ENCODE measurements around the gene HDLBP.

Gene HDLBP

GRCh38 chr2:241228081-241228859, 87.2 kb downstream of the HDLBP start:
- no peak for DNase-seq (ENCODE audit: low read depth, low spot score)

- no peak for DNase-seq (ENCODE audit: low read depth, low spot score)
Measured at GRCh38 chr2:241227594-241227993, 87.9 kb downstream of the HDLBP start.

GRCh38 chr2:241226723-241227572, 88.5 kb downstream of the HDLBP start:
- no peak for DNase-seq (ENCODE audit: low read depth, low spot score)

GRCh38 chr2:241225983-241226382, 89.5 kb downstream of the HDLBP start:
- no peak for DNase-seq (ENCODE audit: low read depth, low spot score)

- no peak for DNase-seq (ENCODE audit: low read depth, low spot score)
Measured at GRCh38 chr2:241225545-241225944, 89.9 kb downstream of the HDLBP start.

- no peak for DNase-seq (ENCODE audit: low read depth, low spot score)
Measured at GRCh38 chr2:241224851-241225438, 90.5 kb downstream of the HDLBP start.

GRCh38 chr2:241224018-241224850, 91.2 kb downstream of the HDLBP start:
- no peak for DNase-seq (ENCODE audit: low read depth, low spot score)

GRCh38 chr2:241223211-241224017, 92.1 kb downstream of the HDLBP start:
- DNase-seq (ENCODE audit: low read depth, low spot score), result no peak

GRCh38 chr2:241219856-241220356, 95.6 kb downstream of the HDLBP start:
- DNase-seq (ENCODE audit: low read depth, low spot score), result no peak

GRCh38 chr2:241219030-241219382, 96.5 kb downstream of the HDLBP start:
- no peak for DNase-seq (ENCODE audit: low read depth, low spot score)

GRCh38 chr2:241218131-241219029, 97.1 kb downstream of the HDLBP start:
- DNase-seq (ENCODE audit: low read depth, low spot score), result no peak

- no peak for DNase-seq (ENCODE audit: low read depth, low spot score)
Measured at GRCh38 chr2:241217320-241218031, 98.0 kb downstream of the HDLBP start.

GRCh38 chr2:241216211-241216761, 99.2 kb downstream of the HDLBP start:
- no peak for DNase-seq (ENCODE audit: low read depth, low spot score)

- DNase-seq (ENCODE audit: low read depth, low spot score), result no peak
Measured at GRCh38 chr2:241215421-241215820, 100.1 kb downstream of the HDLBP start.

- DNase-seq (ENCODE audit: low read depth, low spot score), result no peak
Measured at GRCh38 chr2:241214766-241215165, 100.7 kb downstream of the HDLBP start.

GRCh38 chr2:241214209-241214608, 101.3 kb downstream of the HDLBP start:
- DNase-seq (ENCODE audit: low read depth, low spot score), result no peak

GRCh38 chr2:241213567-241213966, 101.9 kb downstream of the HDLBP start:
- DNase-seq (ENCODE audit: low read depth, low spot score), result no peak

GRCh38 chr2:241213041-241213440, 102.4 kb downstream of the HDLBP start:
- no peak for DNase-seq (ENCODE audit: low read depth, low spot score)

- DNase-seq (ENCODE audit: low read depth, low spot score), result no peak
Measured at GRCh38 chr2:241211276-241211675, 104.2 kb downstream of the HDLBP start.

Measured in activated naive CD8-positive, alpha-beta T cell treated with anti-CD3 and anti-CD28 coated beads, Interleukin-2, amount 50 U/mL, for 16 hours (primary cell).